HepG2 (cell line): ENCODE measurements around the gene CSF3R. TPM values are rescaled to one million over a fixed set of nuclear protein-coding genes. Genes with fewer than 3 reads are reported as not detected.

ENCODE experiments used
- ADNP ChIP-seq: sonication (generic); formaldehyde crosslinking; IDR thresholded peaks from 2 replicates; pipeline ENCODE4 v1.4.0; 2020; ENCODE audit warnings: missing genetic modification reagents
- ARID2 ChIP-seq: sonication (generic); formaldehyde crosslinking; IDR thresholded peaks from 2 replicates; pipeline ENCODE4 v1.8.1; 2022; ENCODE audit warnings: mild to moderate bottlenecking, missing genetic modification reagents, borderline replicate concordance
- HES4 ChIP-seq: sonication (generic); formaldehyde crosslinking; IDR thresholded peaks from 2 replicates; pipeline ENCODE4 v1.9.0; 2021; ENCODE audit warnings: mild to moderate bottlenecking, missing genetic modification reagents, borderline replicate concordance
- HOXA3 ChIP-seq: sonication (generic); formaldehyde crosslinking; IDR thresholded peaks from 2 replicates; pipeline ENCODE4 v1.5.0; 2020; ENCODE audit warnings: missing genetic modification reagents
- NCOA2 ChIP-seq: sonication (generic); formaldehyde crosslinking; IDR thresholded peaks from 2 replicates; pipeline ENCODE4 v1.8.0; 2022; ENCODE audit warnings: inconsistent platforms
- NFE2L1 ChIP-seq: sonication (generic); formaldehyde crosslinking; IDR thresholded peaks from 2 replicates; pipeline ENCODE4 v1.4.0; 2020; ENCODE audit warnings: missing genetic modification reagents, mild to moderate bottlenecking, borderline replicate concordance
- RFX1 ChIP-seq: fragments of 450-650 bp; IDR thresholded peaks from 2 replicates; pipeline ENCODE4 v1.6.1; 2017
- SNAI1 ChIP-seq: sonication (generic); formaldehyde crosslinking; IDR thresholded peaks from 2 replicates; pipeline ENCODE4 v1.5.0; 2020; ENCODE audit warnings: mild to moderate bottlenecking, missing genetic modification reagents, borderline replicate concordance
- SPEN ChIP-seq: sonication (generic); formaldehyde crosslinking; IDR thresholded peaks from 2 replicates; pipeline ENCODE4 v1.5.1; 2020; ENCODE audit warnings: low read depth, mild to moderate bottlenecking, missing genetic modification reagents
- THYN1 ChIP-seq: sonication (generic); formaldehyde crosslinking; IDR thresholded peaks from 2 replicates; pipeline ENCODE4 v1.8.1; 2023; ENCODE audit warnings: low read depth, mild to moderate bottlenecking, moderate library complexity, missing genetic modification reagents, borderline replicate concordance
- ZKSCAN1 ChIP-seq: fragments of 150-350 bp; IDR thresholded peaks from 2 replicates; pipeline ENCODE4 v1.6.1; 2014; ENCODE audit warnings: low read length
- ZMYM3 ChIP-seq: sonication (generic); formaldehyde crosslinking; IDR thresholded peaks from 2 replicates; pipeline ENCODE4 v1.5.1; 2020; ENCODE audit warnings: mild to moderate bottlenecking, missing genetic modification reagents
- ZNF260 ChIP-seq: sonication (generic); formaldehyde crosslinking; IDR thresholded peaks from 2 replicates; pipeline ENCODE4 v1.4.0; 2020; ENCODE audit warnings: missing genetic modification reagents, low read depth, mild to moderate bottlenecking, borderline replicate concordance
- ZNF431 ChIP-seq: sonication (generic); formaldehyde crosslinking; IDR thresholded peaks from 2 replicates; pipeline ENCODE4 v1.9.0; 2022; ENCODE audit warnings: missing genetic modification reagents, low read depth, mild to moderate bottlenecking, borderline replicate concordance
- ZNF446 ChIP-seq: sonication (generic); formaldehyde crosslinking; IDR thresholded peaks from 2 replicates; pipeline ENCODE4 v1.5.0; 2020; ENCODE audit warnings: mild to moderate bottlenecking, missing genetic modification reagents
- ZNF678 ChIP-seq: sonication (generic); formaldehyde crosslinking; IDR thresholded peaks from 2 replicates; pipeline ENCODE4 v1.4.0; 2020; ENCODE audit warnings: mild to moderate bottlenecking, missing genetic modification reagents
- ZNF761 ChIP-seq: sonication (generic); formaldehyde crosslinking; conservative IDR thresholded peaks from 2 replicates; pipeline ENCODE4 v1.4.0; 2020; ENCODE audit warnings: mild to moderate bottlenecking, missing genetic modification reagents
- ZNF83 ChIP-seq: sonication (generic); formaldehyde crosslinking; IDR thresholded peaks from 2 replicates; pipeline ENCODE4 v1.4.0; 2020; ENCODE audit warnings: missing genetic modification reagents, mild to moderate bottlenecking, borderline replicate concordance
- polyA plus RNA-seq, 8 experiments: library from polyadenylated mRNA; depleted of rRNA in 3 of 8; stranded (reverse) in 7 of 8; unstranded in 1 of 8; fragments of >200 nt; fragmentation: Illumina TruSeq in 4 of 8; extraction: Trizol in 4 of 8; gene quantifications; 2 replicates each; pipeline versions ENCODE4 v1.2.1 to v1.2.3, GENCODE V29; 2011 to 2016; ENCODE audit warnings: low read depth in 4 of 8, missing spikeins in 1 of 8, mixed read lengths in 1 of 8; ENCODE audit not compliant: insufficient read depth in 1 of 8
- total RNA-seq, 5 experiments: library from RNA; depleted of rRNA; stranded (reverse); fragments of >200 nt; fragmentation: Illumina TruSeq; extraction: Trizol; gene quantifications; 2 replicates each; pipeline ENCODE4 v1.2.3, GENCODE V29; 2016; ENCODE audit warnings: low read depth in 1 of 5
- TF ChIP-seq, protein P1 (sequence below): fragments of 450-650 bp; IDR thresholded peaks from 2 replicates; pipeline ENCODE4 v1.6.1; 2016
- TF ChIP-seq, protein P2 (sequence below): sonication (generic); formaldehyde crosslinking; IDR thresholded peaks from 2 replicates; pipeline ENCODE4 v1.9.0; 2021; ENCODE audit warnings: missing genetic modification reagents, borderline replicate concordance
- TF ChIP-seq, protein P3 (sequence below): sonication (generic); formaldehyde crosslinking; IDR thresholded peaks from 2 replicates; pipeline ENCODE4 v1.4.0; 2020; ENCODE audit warnings: missing genetic modification reagents, mild to moderate bottlenecking, borderline replicate concordance
- TF ChIP-seq, protein P4 (sequence below): sonication (generic); formaldehyde crosslinking; IDR thresholded peaks from 2 replicates; pipeline ENCODE4 v1.8.1; 2022; ENCODE audit warnings: mild to moderate bottlenecking, missing genetic modification reagents

CSF3R gene
- total and polyA plus RNA-seq, 2 of the 13 experiments (the other 11 are each of a cell fraction or from before 2014, with no cell fraction given), result 11.9 to 28.8 TPM

DNA sequence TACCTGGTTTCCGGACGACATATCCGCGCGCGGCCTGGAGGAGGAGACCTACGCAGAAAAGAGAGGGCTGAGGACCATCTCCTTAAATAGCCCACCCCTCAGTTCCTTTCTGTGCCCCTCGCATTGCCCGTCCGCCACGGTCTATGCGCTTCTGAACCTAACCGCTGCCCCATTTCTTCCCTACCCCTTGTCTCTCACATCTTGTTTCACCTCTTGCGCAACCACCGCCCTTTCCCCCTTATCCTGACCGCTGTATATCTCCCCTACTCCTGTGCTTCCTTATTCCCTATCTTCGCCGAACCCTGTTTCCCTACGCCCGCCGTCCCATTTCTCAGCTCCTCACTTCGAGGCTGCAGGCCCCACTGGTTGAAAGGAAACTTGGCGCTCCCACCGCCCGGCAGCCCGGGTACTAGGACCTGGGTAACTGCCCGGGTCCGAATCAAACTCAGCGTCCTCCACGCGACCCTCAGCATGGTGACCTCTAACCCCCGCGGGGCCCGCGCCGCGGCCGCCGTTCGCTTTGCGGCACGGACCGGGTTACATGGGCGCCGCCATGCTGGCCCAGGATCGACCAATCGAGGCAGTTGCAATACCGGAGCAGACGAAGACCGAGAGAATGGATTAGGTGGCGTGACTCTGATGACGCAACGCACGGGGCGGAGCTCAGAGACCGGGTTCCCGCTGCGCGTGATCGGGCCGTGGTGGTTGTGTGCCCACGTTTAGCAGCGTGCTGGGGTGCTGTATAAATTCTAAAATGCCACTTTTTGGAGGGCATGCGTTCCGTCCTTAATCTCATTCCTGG, 18.7 kb downstream of the CSF3R start, which contains the start of gene MRPS15 (continued):
- TF ChIP-seq SPEN (CRISPR knock-in tag) (peak; percentile 91), NCOA2 (CRISPR knock-in tag) (peak; percentile 80), ZNF83 (CRISPR knock-in tag) (no peak; the same call in 1 of the 2 replicates), HOXA3 (CRISPR knock-in tag) (peak; percentile 94), ZNF446 (CRISPR knock-in tag) (peak; percentile 44; the same call in 1 of the 2 replicates), SNAI1 (CRISPR knock-in tag) (no peak), ARID2 (CRISPR knock-in tag) (peak; percentile 79), ZNF761 (0 out of 2 replicates have a peak, but pooled peaks have one; percentile 24), THYN1 (CRISPR knock-in tag) (no peak), ZNF431 (no peak), ZNF678 (CRISPR knock-in tag) (no peak), ZMYM3 (CRISPR knock-in tag) (peak; percentile 82), HES4 (CRISPR knock-in tag) (peak; percentile 67), ADNP (peak; percentile 63; the same call in 1 of the 2 replicates), ZKSCAN1 (peak; percentile 42; the same call in 1 of the 2 replicates), RFX1 (no peak), ZNF260 (no peak), NFE2L1 (CRISPR knock-in tag) (no peak)
- TF ChIP-seq, protein P1, sequence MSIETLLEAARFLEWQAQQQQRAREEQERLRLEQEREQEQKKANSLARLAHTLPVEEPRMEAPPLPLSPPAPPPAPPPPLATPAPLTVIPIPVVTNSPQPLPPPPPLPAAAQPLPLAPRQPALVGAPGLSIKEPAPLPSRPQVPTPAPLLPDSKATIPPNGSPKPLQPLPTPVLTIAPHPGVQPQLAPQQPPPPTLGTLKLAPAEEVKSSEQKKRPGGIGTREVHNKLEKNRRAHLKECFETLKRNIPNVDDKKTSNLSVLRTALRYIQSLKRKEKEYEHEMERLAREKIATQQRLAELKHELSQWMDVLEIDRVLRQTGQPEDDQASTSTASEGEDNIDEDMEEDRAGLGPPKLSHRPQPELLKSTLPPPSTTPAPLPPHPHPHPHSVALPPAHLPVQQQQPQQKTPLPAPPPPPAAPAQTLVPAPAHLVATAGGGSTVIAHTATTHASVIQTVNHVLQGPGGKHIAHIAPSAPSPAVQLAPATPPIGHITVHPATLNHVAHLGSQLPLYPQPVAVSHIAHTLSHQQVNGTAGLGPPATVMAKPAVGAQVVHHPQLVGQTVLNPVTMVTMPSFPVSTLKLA, result no peak
- TF ChIP-seq, protein P2, sequence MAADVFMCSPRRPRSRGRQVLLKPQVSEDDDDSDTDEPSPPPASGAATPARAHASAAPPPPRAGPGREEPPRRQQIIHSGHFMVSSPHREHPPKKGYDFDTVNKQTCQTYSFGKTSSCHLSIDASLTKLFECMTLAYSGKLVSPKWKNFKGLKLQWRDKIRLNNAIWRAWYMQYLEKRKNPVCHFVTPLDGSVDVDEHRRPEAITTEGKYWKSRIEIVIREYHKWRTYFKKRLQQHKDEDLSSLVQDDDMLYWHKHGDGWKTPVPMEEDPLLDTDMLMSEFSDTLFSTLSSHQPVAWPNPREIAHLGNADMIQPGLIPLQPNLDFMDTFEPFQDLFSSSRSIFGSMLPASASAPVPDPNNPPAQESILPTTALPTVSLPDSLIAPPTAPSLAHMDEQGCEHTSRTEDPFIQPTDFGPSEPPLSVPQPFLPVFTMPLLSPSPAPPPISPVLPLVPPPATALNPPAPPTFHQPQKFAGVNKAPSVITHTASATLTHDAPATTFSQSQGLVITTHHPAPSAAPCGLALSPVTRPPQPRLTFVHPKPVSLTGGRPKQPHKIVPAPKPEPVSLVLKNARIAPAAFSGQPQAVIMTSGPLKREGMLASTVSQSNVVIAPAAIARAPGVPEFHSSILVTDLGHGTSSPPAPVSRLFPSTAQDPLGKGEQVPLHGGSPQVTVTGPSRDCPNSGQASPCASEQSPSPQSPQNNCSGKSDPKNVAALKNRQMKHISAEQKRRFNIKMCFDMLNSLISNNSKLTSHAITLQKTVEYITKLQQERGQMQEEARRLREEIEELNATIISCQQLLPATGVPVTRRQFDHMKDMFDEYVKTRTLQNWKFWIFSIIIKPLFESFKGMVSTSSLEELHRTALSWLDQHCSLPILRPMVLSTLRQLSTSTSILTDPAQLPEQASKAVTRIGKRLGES (CRISPR knock-in tag), result peak; percentile 94; the same call in 1 of the 2 replicates
- TF ChIP-seq, protein P3, sequence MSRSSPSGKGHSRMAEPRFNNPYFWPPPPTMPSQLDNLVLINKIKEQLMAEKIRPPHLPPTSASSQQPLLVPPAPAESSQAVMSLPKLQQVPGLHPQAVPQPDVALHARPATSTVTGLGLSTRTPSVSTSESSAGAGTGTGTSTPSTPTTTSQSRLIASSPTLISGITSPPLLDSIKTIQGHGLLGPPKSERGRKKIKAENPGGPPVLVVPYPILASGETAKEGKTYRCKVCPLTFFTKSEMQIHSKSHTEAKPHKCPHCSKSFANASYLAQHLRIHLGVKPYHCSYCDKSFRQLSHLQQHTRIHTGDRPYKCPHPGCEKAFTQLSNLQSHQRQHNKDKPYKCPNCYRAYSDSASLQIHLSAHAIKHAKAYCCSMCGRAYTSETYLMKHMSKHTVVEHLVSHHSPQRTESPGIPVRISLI (CRISPR knock-in tag), result no peak
- TF ChIP-seq, protein P4, sequence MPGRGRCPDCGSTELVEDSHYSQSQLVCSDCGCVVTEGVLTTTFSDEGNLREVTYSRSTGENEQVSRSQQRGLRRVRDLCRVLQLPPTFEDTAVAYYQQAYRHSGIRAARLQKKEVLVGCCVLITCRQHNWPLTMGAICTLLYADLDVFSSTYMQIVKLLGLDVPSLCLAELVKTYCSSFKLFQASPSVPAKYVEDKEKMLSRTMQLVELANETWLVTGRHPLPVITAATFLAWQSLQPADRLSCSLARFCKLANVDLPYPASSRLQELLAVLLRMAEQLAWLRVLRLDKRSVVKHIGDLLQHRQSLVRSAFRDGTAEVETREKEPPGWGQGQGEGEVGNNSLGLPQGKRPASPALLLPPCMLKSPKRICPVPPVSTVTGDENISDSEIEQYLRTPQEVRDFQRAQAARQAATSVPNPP (CRISPR knock-in tag), result peak; percentile 63; the same call in 1 of the 2 replicates
